ENCODE results near the gene SLC35B1.

DNA sequence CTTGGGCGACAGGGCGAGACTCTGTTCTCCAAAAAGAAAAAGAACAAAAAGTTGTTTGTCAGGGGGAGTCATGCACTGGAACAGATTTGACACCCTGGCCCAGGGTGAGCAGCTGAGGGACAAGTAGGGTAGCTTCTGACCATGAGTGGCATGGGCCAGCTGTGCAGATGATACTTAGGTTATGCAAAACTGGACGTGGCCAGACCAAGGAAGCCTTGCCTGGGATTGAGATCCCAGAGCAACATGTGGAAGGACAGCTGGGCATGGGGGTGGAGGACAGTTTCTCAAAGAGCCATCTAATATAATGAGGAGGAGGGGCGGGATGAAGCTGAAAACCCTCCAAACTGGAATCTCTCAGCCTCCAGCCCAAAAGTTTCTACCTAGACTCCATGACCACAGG lies 19.6 kb upstream of the SLC35B1 start:
- TF ChIP-seq CTCF (IDR thresholded peaks at IDR 0.05) (no peak), EZH2 (IDR thresholded peaks at IDR 0.05; ENCODE audit: borderline replicate concordance, insufficient read depth, low read depth, low read length, poor library complexity, severe bottlenecking) (no peak)

All from B cell (primary cell).